H1 (cell line): ENCODE results near the gene URGCP. TPM values are rescaled to one million over a fixed set of nuclear protein-coding genes. Genes with fewer than 3 reads are reported as not detected.

Source experiments
- EGR1 ChIP-seq: IDR thresholded peaks from 2 replicates; pipeline ENCODE4 v1.6.1; 2011; ENCODE audit warnings: low read depth, low read length, borderline replicate concordance
- polyA plus RNA-seq, 7 experiments: library from polyadenylated mRNA; depleted of rRNA in 3 of 7; stranded (reverse) in 5 of 7; unstranded in 2 of 7; fragments of >200 nt in 5 of 7; fragments of 200-250 nt in 2 of 7; gene quantifications; 1 replicate in 5 of 7; 2 replicates in 1 of 7; 4 replicates in 1 of 7; pipeline versions ENCODE4 v1.2.1 to v1.2.3, GENCODE V29; 2011 to 2013; ENCODE audit warnings: missing spikeins in 2 of 7, mixed read lengths in 2 of 7
- total RNA-seq: library from RNA; stranded (reverse); fragmentation: NEBNext Ultra II Directional; extraction: Animal tissue kit (Norgen Biotek cat#: 25700); gene quantifications from 2 replicates; pipeline ENCODE4 v1.2.1, GENCODE V29; 2021
- TF ChIP-seq, protein P1 (sequence below): fragments of 300-600 bp; sonication (generic); IDR thresholded peaks from 2 replicates; pipeline ENCODE4 v1.7.1; 2012; ENCODE audit warnings: low read length, moderate library complexity, mild to moderate bottlenecking, inconsistent platforms; ENCODE audit not compliant: insufficient replicate concordance
- TF ChIP-seq, protein P2 (sequence below): IDR thresholded peaks from 2 replicates; pipeline ENCODE4 v1.6.1; 2012; ENCODE audit warnings: low read length, inconsistent platforms

Gene URGCP
- total and polyA plus RNA-seq, 2 of the 8 experiments (the other 6 are each of a cell fraction or from before 2014, with no cell fraction given), result 9.0 to 18.7 TPM

DNA sequence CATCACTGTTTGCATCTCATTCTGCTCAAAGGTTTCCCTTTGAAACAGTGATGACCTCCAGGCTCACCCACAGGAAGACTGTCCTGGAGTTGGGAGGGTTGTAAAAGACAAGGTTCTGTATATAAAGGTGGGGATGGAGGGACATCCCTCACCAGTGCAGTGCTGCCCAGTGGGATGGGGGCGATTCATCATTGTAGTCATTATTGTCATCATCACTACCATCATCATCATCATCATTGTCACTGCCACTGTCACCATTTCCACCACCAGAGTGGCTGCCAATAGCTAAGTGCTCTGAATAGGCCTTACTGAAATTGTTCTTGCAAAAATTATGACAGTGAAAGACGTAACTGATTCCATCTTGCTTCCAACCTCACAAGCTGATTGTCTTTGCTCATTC, 61.7 kb downstream of the URGCP start (continued):
- TF ChIP-seq, protein P1, sequence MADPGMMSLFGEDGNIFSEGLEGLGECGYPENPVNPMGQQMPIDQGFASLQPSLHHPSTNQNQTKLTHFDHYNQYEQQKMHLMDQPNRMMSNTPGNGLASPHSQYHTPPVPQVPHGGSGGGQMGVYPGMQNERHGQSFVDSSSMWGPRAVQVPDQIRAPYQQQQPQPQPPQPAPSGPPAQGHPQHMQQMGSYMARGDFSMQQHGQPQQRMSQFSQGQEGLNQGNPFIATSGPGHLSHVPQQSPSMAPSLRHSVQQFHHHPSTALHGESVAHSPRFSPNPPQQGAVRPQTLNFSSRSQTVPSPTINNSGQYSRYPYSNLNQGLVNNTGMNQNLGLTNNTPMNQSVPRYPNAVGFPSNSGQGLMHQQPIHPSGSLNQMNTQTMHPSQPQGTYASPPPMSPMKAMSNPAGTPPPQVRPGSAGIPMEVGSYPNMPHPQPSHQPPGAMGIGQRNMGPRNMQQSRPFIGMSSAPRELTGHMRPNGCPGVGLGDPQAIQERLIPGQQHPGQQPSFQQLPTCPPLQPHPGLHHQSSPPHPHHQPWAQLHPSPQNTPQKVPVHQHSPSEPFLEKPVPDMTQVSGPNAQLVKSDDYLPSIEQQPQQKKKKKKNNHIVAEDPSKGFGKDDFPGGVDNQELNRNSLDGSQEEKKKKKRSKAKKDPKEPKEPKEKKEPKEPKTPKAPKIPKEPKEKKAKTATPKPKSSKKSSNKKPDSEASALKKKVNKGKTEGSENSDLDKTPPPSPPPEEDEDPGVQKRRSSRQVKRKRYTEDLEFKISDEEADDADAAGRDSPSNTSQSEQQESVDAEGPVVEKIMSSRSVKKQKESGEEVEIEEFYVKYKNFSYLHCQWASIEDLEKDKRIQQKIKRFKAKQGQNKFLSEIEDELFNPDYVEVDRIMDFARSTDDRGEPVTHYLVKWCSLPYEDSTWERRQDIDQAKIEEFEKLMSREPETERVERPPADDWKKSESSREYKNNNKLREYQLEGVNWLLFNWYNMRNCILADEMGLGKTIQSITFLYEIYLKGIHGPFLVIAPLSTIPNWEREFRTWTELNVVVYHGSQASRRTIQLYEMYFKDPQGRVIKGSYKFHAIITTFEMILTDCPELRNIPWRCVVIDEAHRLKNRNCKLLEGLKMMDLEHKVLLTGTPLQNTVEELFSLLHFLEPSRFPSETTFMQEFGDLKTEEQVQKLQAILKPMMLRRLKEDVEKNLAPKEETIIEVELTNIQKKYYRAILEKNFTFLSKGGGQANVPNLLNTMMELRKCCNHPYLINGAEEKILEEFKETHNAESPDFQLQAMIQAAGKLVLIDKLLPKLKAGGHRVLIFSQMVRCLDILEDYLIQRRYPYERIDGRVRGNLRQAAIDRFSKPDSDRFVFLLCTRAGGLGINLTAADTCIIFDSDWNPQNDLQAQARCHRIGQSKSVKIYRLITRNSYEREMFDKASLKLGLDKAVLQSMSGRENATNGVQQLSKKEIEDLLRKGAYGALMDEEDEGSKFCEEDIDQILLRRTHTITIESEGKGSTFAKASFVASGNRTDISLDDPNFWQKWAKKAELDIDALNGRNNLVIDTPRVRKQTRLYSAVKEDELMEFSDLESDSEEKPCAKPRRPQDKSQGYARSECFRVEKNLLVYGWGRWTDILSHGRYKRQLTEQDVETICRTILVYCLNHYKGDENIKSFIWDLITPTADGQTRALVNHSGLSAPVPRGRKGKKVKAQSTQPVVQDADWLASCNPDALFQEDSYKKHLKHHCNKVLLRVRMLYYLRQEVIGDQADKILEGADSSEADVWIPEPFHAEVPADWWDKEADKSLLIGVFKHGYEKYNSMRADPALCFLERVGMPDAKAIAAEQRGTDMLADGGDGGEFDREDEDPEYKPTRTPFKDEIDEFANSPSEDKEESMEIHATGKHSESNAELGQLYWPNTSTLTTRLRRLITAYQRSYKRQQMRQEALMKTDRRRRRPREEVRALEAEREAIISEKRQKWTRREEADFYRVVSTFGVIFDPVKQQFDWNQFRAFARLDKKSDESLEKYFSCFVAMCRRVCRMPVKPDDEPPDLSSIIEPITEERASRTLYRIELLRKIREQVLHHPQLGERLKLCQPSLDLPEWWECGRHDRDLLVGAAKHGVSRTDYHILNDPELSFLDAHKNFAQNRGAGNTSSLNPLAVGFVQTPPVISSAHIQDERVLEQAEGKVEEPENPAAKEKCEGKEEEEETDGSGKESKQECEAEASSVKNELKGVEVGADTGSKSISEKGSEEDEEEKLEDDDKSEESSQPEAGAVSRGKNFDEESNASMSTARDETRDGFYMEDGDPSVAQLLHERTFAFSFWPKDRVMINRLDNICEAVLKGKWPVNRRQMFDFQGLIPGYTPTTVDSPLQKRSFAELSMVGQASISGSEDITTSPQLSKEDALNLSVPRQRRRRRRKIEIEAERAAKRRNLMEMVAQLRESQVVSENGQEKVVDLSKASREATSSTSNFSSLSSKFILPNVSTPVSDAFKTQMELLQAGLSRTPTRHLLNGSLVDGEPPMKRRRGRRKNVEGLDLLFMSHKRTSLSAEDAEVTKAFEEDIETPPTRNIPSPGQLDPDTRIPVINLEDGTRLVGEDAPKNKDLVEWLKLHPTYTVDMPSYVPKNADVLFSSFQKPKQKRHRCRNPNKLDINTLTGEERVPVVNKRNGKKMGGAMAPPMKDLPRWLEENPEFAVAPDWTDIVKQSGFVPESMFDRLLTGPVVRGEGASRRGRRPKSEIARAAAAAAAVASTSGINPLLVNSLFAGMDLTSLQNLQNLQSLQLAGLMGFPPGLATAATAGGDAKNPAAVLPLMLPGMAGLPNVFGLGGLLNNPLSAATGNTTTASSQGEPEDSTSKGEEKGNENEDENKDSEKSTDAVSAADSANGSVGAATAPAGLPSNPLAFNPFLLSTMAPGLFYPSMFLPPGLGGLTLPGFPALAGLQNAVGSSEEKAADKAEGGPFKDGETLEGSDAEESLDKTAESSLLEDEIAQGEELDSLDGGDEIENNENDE, result no peak
- TF ChIP-seq, protein P2, sequence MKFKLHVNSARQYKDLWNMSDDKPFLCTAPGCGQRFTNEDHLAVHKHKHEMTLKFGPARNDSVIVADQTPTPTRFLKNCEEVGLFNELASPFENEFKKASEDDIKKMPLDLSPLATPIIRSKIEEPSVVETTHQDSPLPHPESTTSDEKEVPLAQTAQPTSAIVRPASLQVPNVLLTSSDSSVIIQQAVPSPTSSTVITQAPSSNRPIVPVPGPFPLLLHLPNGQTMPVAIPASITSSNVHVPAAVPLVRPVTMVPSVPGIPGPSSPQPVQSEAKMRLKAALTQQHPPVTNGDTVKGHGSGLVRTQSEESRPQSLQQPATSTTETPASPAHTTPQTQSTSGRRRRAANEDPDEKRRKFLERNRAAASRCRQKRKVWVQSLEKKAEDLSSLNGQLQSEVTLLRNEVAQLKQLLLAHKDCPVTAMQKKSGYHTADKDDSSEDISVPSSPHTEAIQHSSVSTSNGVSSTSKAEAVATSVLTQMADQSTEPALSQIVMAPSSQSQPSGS, result no peak
- TF ChIP-seq EGR1, result no peak
